B cell (primary cell): ENCODE data around the gene DACT2.

Experiments used
- CTCF ChIP-seq: fragments of 200-600 bp; IDR thresholded peaks from one replicate; pipeline ENCODE4 v1.8.0; 2022; ENCODE audit warnings: antibody characterized with exemption, mild to moderate bottlenecking
- EZH2 ChIP-seq: IDR thresholded peaks from 2 replicates; pipeline ENCODE4 v1.6.1; 2012; ENCODE audit warnings: borderline replicate concordance, low read depth, mild to moderate bottlenecking, moderate library complexity, low read length; ENCODE audit not compliant: insufficient read depth, poor library complexity, severe bottlenecking

GRCh38 chr6:168288781-168289570 is 30.6 kb downstream of the DACT2 start:
- no peak for TF ChIP-seq CTCF
- TF ChIP-seq EZH2: no peak
